OCI-LY7 (cell line): Measurements from ENCODE around the gene TYK2. TPM values are rescaled to one million over a fixed set of nuclear protein-coding genes. Genes with fewer than 3 reads are reported as not detected.
A peak's percentile ranks its signal among the peaks of the same experiment; 100 is the strongest.

Experiments
- BruUV-seq: library from RNA; stranded (reverse); fragments of 400-500 nt; replicated peaks from 2 replicates; lab custom pipeline; 2021; lab: Mats Ljungman, UMichigan
- CTCF ChIA-PET: fragments of 300-600 bp; sonication (Branson Sonifier 250); formaldehyde crosslinking; loops from one replicate; lab custom pipeline; 2022; ENCODE audit warnings: antibody characterized with exemption; ENCODE audit not compliant: unreplicated experiment; lab: Charles Lee
- POLR2A ChIA-PET: fragments of 300-600 bp; sonication (Branson Sonifier 250); formaldehyde crosslinking; loops from one replicate; lab custom pipeline; 2022; ENCODE audit warnings: antibody characterized with exemption; lab: Charles Lee
- DNase-seq: peaks from one replicate; pipeline ENCODE4 v3.0.0-alpha.2; 2015; ENCODE audit warnings: low spot score
- H2AFZ ChIP-seq: fragments of 200-600 bp; sonication (generic), shearing (Covaris generic); 2 replicates; pipeline ENCODE4 v1.6.1; 2014; ENCODE audit warnings: mild to moderate bottlenecking, antibody characterized with exemption, low read length, moderate library complexity
- H3K27ac ChIP-seq: fragments of 200-600 bp; sonication (generic); 2 replicates; pipeline ENCODE4 v1.5.1; 2014; ENCODE audit warnings: mixed run types, low read depth, mild to moderate bottlenecking, moderate library complexity, low read length, inconsistent platforms; ENCODE audit not compliant: poor library complexity, severe bottlenecking
- H3K36me3 ChIP-seq: fragments of 200-600 bp; sonication (generic); 2 replicates; pipeline ENCODE4 v1.6.1; 2014; ENCODE audit warnings: mild to moderate bottlenecking, antibody characterized with exemption, low read length, moderate library complexity, mixed read lengths; ENCODE audit not compliant: insufficient read depth
- H3K4me1 ChIP-seq: fragments of 200-600 bp; sonication (generic); 2 replicates; pipeline ENCODE4 v1.5.1; 2014; ENCODE audit warnings: mild to moderate bottlenecking, low read length; ENCODE audit not compliant: insufficient read depth, poor library complexity, severe bottlenecking
- H3K4me2 ChIP-seq: fragments of 200-600 bp; sonication (generic); 2 replicates; pipeline ENCODE4 v1.6.1; 2014; ENCODE audit warnings: mild to moderate bottlenecking, low read length
- H3K4me3 ChIP-seq: fragments of 200-600 bp; sonication (generic); 2 replicates; pipeline ENCODE4 v1.5.1; 2014; ENCODE audit warnings: mild to moderate bottlenecking, low read depth, low read length; ENCODE audit not compliant: poor library complexity, severe bottlenecking
- H3K79me2 ChIP-seq: fragments of 200-600 bp; sonication (generic); 2 replicates; pipeline ENCODE4 v1.6.1; 2016; ENCODE audit warnings: low read depth, mild to moderate bottlenecking, low read length, moderate library complexity, mixed read lengths; ENCODE audit not compliant: insufficient read depth
- H3K9me2 ChIP-seq: fragments of 200-600 bp; sonication (generic); 2 replicates; pipeline ENCODE4 v1.6.1; 2016; ENCODE audit warnings: mild to moderate bottlenecking, low read length, mixed read lengths; ENCODE audit not compliant: insufficient read depth
- H3K9me3 ChIP-seq: fragments of 200-600 bp; sonication (generic); 2 replicates; pipeline ENCODE4 v1.6.1; 2014; ENCODE audit warnings: mild to moderate bottlenecking, mixed run types, low read length, mixed read lengths
- H4K20me1 ChIP-seq: fragments of 200-600 bp; sonication (generic); 2 replicates; pipeline ENCODE4 v1.6.1; 2014; ENCODE audit warnings: mild to moderate bottlenecking, antibody characterized with exemption, low read length, moderate library complexity, mixed read lengths; ENCODE audit not compliant: insufficient read depth
- CTCF ChIP-seq: fragments of 200-600 bp; sonication (generic); conservative IDR thresholded peaks from 2 replicates; pipeline ENCODE4 v1.5.1; 2014; ENCODE audit warnings: mild to moderate bottlenecking, antibody characterized with exemption, low read length, moderate library complexity, mixed read lengths
- EZH2phosphoT487 ChIP-seq: fragments of 200-600 bp; sonication (generic); IDR thresholded peaks from 2 replicates; pipeline ENCODE4 v1.6.1; 2018; ENCODE audit warnings: low read depth, borderline replicate concordance, mild to moderate bottlenecking, mixed run types, antibody characterized with exemption, low read length, moderate library complexity, mixed read lengths
- intact Hi-C: fragments of 100-400 bp; cut with micrococcal nuclease; formaldehyde crosslinking; loops from one replicate; pipeline ENCODE4 v1.10.0; 2022; ENCODE audit not compliant: unreplicated experiment
- total RNA-seq, 2 experiments: library from RNA; depleted of rRNA in 1 of 2; stranded (reverse); fragments of >200 nt in 1 of 2; shearing (Covaris generic) in 1 of 2; gene quantifications; 2 replicates each; pipeline ENCODE4 v1.2.3, GENCODE V29; 2014 to 2022

TYK2 gene
- total RNA-seq, 2 experiments from 2014 or later: 185 to 216 TPM

GRCh38 chr19:10408511-10409283 is 28.3 kb upstream of the TYK2 start:
- intact Hi-C loops: loop anchor here (5.0 to 10.0 kb wide), 3 partner anchors 94 to 304 kb away; partner anchors contain the start of genes ANGPTL6, ILF3, KEAP1 and PPAN
- Histone ChIP-seq H3K79me2 (peaks cover 26% of the 10 kb centered on the region; the same call in 1 of the 2 replicates), H3K36me3 (peaks cover 10% of the 10 kb centered on the region; the same call in 1 of the 2 replicates), H3K9me3 (no peaks in the 10 kb centered on the region; the same call in 1 of the 2 replicates), H3K4me2 (peak overlapping the region; percentile 71), H4K20me1 (no peaks in the 10 kb centered on the region), H3K9me2 (no peaks in the 10 kb centered on the region), H2AFZ (no peak overlapping the region), H3K4me1 (peaks cover 94% of the 10 kb centered on the region), H3K27ac (peak overlapping the region; percentile 100), H3K4me3 (peak overlapping the region; percentile 54)
- ChIA-PET POLR2A (interaction anchor here (0.5 to 5.8 kb wide), 3 partner anchors 9 to 685 kb away, joined by 3 to 60 read pairs (median 4); no protein-coding TSS in a partner anchor), CTCF (interaction anchor here (0.6 kb wide), 2 partner anchors 14 to 15 kb away, joined by 3 read pairs; no protein-coding TSS in a partner anchor)
- DNase-seq: peak; percentile 81
- TF ChIP-seq CTCF (no peak), EZH2phosphoT487 (no peak)
- BruUV-seq: no TSS peak

DNA sequence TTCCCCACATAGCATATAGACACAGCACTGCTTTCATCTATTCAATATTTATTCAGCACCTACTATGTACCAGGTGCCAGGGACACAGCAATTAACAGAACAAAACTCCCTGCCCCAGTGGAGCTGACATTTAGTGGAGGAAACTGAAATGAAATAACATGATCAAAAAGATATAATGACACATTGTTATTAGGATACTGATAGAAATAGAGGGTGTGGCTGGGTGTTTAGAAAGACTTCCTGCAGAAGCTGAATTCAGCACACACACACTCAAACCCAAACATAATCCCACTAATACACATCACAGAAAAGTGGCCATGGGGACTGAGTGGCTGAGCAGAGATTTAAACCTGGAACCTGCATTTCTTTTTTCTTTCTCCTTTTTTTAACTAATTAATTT is 26.7 kb upstream of the TYK2 start:
- no peak for TF ChIP-seq CTCF
- no peak for TF ChIP-seq EZH2phosphoT487
- no peaks in the 10 kb centered on the region for H3K9me2 ChIP-seq
- DNase-seq: no peak
- no peaks in the 10 kb centered on the region for H4K20me1 ChIP-seq
- peak overlapping the region; percentile 36 for H3K4me2 ChIP-seq
- no TSS peak for BruUV-seq
- no peak overlapping the region for H2AFZ ChIP-seq
- peaks cover 19% of the 10 kb centered on the region; the same call in 1 of the 2 replicates for H3K36me3 ChIP-seq
- peak overlapping the region; percentile 100 for H3K27ac ChIP-seq
- ChIA-PET POLR2A (interaction anchor here (0.6 to 5.8 kb wide), 4 partner anchors 10 to 308 kb away, joined by 3 to 60 read pairs (median 3); partner anchors contain the start of genes PDE4A and TYK2), CTCF (interaction anchor here (0.9 to 3.7 kb wide), 2 partner anchors 9 to 11 kb away, joined by 6 to 27 read pairs; no protein-coding TSS in a partner anchor)
- H3K4me1 ChIP-seq: peaks cover 82% of the 10 kb centered on the region
- intact Hi-C loops: loop anchor here (5.0 to 10.0 kb wide), 3 partner anchors 95 to 302 kb away; partner anchors contain the start of genes ANGPTL6, ILF3, KEAP1 and PPAN
- H3K4me3 ChIP-seq: no peak overlapping the region
- no peaks in the 10 kb centered on the region; the same call in 1 of the 2 replicates for H3K9me3 ChIP-seq
- peaks cover 39% of the 10 kb centered on the region for H3K79me2 ChIP-seq
